Smooth muscle cell of bladder (primary cell): ENCODE measurements around the gene SYT1. TPM values are rescaled to one million over a fixed set of nuclear protein-coding genes. Genes with fewer than 3 reads are reported as not detected.

Experiments
- total RNA-seq: library from RNA; depleted of rRNA; stranded (reverse); fragments of >200 nt; gene quantifications from 2 replicates; pipeline ENCODE4 v1.2.3, GENCODE V29; 2014

The SYT1 gene
- 1.6 and 2.0 TPM in 2 replicates for total RNA-seq

GRCh38 chr12:78864403-78864869, at the start of gene SYT1:
Gene SYT1 (plus strand): TSS chr12:78864774.

